GM19438 (cell line): ENCODE results near the gene NAA11.

Experiments
- ATAC-seq: cut with Tn5 transposase; IDR thresholded peaks from one replicate; pipeline ENCODE4 v1.9.1; 2021; ENCODE audit warnings: low read depth; ENCODE audit not compliant: unreplicated experiment

NAA11 gene

GRCh38 chr4:79325864-79326328, at the start of gene NAA11:
Gene NAA11, minus strand, starts transcription at chr4:79326061. Its CDS starts 184 bp downstream, at chr4:79325877.
- no peak for ATAC-seq

GRCh38 chr4:79370026-79370425, 44.2 kb upstream of the NAA11 start:
- no peak for ATAC-seq

GRCh38 chr4:79367096-79367495, 41.2 kb upstream of the NAA11 start:
- ATAC-seq = no peak

GRCh38 chr4:79366422-79366821, 40.6 kb upstream of the NAA11 start:
- no peak for ATAC-seq

DNA sequence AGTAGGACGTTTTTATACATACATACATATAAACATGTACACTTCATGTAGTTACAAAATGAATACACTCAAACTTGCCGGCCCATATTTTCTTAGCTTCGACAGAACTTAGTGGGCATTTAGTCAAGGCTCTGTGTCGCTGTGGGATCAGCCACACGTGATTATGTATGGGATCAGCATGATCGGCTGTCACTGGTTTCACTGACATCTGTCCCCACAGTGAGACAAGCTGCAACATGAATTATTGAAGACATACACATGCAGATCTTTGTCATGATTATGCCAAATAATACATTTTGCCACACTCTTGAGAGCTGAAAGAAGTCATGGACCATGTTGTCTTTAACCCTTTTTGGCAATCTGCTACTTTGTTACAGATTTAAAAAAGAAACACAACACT, 38.2 kb upstream of the NAA11 start:
- ATAC-seq = no peak

GRCh38 chr4:79362626-79363025, 36.8 kb upstream of the NAA11 start:
- no peak for ATAC-seq

GRCh38 chr4:79360006-79360405, 34.1 kb upstream of the NAA11 start:
- ATAC-seq = no peak

DNA sequence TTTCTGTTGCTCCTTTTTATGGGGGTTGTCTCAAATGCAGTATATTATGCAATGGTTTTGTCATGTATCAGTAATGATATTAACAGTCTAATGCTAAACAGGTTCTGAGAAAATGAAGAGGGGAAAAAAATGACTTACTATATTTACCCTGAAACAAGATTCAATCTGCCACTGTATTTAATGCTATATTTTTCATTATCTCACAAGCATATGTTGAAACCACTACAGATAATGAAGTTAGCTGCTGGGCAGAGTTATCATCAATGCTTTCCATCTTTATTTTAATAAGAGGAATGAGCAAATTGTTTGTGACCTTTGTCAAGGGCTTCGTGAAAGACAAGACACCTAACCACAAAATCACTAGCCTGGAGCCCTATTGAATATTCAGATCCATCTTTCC, 32.6 kb upstream of the NAA11 start:
- ATAC-seq = no peak

GRCh38 chr4:79357365-79357764, 31.5 kb upstream of the NAA11 start:
- ATAC-seq = no peak

DNA sequence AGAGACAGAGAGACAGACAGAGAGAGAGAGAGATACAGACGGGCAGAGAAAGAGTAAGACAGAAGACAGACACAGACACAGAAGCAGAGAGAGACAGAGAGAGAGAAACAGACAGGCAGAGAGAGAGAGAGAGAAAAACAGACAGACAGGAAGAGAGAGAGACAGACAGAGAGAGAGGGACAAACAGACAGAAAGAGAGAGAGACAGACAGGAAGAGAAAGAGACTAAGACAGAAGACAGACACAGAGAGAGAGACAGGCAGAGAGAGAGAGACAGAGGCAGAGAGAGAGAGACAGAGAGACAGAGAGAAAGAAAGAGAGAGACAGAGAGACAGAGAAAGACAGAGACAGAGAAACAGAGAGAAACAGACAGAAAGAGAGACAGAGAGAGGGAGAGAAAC, 27.2 kb upstream of the NAA11 start:
- no peak for ATAC-seq

DNA sequence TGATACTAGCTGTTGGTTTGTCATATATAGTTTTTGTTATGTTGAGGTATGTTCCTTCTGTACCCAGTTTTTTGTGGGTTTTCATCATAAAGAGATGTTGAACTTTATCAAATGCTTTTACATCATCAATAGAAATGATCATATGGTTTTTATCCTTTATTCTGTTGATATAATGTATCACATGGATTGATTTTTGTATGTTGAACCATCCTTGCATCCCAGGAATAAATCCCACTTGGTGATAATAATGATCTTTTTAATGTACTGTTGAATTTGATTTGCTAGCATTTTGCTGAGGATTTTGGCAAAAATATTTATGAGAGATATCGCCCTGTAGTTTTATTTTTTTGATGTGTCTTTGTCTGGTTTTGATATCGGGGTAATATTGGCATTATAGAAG, 22.5 kb upstream of the NAA11 start:
- no peak for ATAC-seq

- no peak for ATAC-seq
These were observed 16.2 kb upstream of the NAA11 start for GRCh38 chr4:79341893-79342653.

DNA sequence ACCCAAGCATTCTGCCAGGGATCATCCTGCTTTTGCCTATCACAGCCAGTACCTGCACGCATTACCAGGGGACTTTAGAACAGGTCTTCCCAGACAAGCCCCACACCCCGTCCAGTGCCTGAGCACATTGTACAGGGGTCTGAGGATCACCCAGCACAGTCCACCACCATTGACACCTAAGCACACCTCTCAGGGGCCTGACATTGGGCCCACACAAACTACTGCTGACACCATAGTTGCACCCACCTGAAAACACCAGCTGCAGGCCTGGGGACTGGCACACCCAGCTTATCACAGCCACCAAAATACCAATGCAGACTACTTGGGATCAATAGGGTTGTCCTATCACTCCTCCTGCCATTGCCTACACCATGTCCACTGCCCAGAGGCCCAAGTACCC, 14.7 kb upstream of the NAA11 start:
- no peak for ATAC-seq

DNA sequence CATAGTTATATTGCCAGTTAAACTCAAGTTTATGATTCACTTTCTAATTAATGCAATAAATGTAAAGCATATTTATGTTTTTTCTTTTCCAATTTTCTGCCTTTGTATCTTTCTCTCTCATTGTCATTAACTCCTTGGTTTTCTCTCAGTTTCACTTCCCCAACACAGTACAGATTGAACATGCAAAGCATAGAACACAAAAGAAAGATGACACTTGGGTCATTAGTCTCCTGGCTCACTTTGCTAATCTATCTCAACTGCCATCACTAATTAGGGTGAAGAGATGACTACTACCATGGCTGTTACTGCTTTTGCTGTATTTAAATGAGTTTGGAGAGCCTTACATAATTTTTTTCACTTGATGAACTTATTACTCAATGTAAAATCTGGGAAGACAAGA, 12.3 kb upstream of the NAA11 start:
- no peak for ATAC-seq

- no peak for ATAC-seq
These were observed 8.9 kb upstream of the NAA11 start for GRCh38 chr4:79334783-79335182.

- no peak for ATAC-seq
These were observed 8.5 kb upstream of the NAA11 start for GRCh38 chr4:79334341-79334740.

DNA sequence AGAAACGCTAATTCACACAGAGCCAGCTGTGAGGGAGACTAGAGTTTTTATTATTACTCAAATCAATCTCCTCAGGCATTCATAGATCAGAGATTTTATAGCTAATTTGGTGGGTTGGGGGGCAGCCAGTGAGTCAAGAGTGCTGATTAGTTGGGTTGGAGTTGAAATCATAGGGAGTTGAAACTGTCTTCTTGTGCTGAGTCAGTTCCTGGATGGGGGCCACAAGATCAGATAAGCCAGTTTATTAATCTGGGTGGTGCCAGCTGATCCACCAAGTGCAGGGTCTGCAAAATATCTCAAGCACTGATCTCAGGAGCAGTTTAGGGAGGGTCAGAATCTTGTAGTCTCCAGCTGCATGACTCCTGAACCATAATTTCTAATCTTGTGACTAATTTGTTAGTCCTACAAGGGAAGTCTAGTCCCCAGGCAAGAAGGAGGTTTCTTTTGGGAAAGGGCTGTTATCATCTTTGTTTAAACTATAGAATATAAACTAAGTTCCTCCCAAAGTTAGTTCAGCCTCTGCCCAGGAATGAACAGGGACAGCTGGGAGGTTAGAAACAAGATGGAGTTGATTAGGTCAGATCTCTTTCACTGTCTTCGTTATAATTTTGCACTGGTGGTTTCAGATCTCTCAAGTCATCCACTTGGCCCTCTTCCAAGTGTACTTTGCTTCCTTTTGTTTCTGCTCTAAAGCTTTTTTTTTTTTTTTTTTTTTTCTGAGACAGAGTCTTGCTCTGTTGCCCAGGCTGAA, 5.4 kb upstream of the NAA11 start:
- no peak for ATAC-seq

DNA sequence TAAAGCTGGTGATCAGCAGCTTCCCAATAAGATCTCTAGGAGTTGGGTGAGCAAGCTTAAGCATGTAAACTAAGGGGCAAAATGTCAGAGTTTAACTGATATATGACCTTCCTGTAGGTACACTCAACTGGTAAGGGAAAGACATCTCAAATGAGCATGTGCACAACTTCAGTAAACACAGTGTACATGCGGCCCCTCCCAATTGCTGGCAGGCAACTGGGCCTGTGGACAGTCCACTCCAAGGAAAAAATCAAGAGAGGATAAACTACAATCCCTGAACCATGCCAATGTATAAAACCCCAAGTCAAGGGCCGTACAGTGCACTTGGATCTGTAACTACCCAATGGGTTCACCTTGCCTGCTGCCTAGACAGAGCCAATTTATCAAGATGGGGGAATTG, 4.9 kb upstream of the NAA11 start:
- ATAC-seq = no peak

DNA sequence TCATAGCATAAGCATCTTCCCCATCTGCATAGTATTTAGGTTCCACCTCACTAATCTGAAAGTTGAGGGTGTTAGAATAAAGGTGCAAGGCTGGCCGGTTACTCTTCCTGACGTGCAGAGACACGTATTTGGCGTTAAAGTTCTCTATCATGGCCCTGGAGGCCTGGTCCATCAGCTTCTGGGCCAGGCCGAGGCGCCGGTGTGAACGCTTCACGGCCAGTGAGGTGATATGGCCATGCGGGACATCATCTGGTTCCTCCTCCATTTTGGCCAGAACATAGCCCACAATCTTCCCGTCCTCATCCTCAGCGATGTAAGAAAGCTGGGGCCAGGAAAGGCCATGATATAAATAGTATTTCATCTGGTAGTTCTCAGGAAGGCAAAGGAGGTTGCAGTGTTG, 425 bp downstream of the NAA11 start:
- ATAC-seq = no peak

GRCh38 chr4:79319975-79320374, 5.9 kb downstream of the NAA11 start:
- ATAC-seq = no peak

GRCh38 chr4:79317711-79318110, 8.2 kb downstream of the NAA11 start:
- ATAC-seq = no peak

- no peak for ATAC-seq
These were observed 10.0 kb downstream of the NAA11 start for GRCh38 chr4:79315891-79316290.
